HG03175 (cell line): ENCODE measurements around the gene TRPC3.

Experiments
- ATAC-seq: cut with Tn5 transposase; IDR thresholded peaks from one replicate; pipeline ENCODE4 v1.9.1; 2021; ENCODE audit warnings: mild to moderate bottlenecking, moderate library complexity; ENCODE audit not compliant: unreplicated experiment

Gene TRPC3

DNA sequence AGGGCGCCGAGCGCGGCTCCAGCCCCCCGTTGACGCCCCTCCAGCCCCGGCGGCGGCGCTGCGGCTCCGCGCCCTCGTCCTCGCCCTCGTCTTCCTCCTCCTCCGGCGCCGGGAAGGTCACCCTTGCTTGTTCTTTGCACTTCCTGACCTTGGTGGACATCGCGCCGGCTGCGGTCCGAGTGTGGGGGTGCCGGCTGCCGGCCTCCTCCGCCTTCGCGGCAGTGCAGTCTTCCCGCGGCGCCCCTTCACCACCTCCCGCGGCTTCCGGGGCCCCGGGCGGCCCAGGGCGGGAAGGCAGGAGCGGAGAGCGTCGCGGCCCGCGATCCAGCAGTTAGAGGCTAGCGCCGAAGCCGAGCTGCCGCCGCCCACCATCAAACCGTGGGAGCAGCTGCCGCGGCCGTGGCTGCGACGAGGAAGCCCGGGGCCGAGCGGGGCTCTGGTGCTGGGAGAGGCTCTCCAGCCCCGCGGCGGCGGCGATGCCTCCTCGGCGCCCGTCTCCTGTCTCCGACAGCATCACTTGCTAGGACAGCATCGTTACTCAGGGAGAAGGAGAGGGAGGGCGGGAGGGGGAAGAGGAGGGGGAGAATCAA is at the start of gene TRPC3:
TSS of gene TRPC3 (minus strand) at position 540 of the 590 bp plus-strand sequence. CDS start at position 160, 380 bp downstream.
- ATAC-seq, result peak; percentile 31

GRCh38 chr4:122000849-122001248 is 49.0 kb upstream of the TRPC3 start:
- no peak for ATAC-seq

- ATAC-seq, result no peak
These were observed 46.2 kb upstream of the TRPC3 start for GRCh38 chr4:121998024-121998423.

DNA sequence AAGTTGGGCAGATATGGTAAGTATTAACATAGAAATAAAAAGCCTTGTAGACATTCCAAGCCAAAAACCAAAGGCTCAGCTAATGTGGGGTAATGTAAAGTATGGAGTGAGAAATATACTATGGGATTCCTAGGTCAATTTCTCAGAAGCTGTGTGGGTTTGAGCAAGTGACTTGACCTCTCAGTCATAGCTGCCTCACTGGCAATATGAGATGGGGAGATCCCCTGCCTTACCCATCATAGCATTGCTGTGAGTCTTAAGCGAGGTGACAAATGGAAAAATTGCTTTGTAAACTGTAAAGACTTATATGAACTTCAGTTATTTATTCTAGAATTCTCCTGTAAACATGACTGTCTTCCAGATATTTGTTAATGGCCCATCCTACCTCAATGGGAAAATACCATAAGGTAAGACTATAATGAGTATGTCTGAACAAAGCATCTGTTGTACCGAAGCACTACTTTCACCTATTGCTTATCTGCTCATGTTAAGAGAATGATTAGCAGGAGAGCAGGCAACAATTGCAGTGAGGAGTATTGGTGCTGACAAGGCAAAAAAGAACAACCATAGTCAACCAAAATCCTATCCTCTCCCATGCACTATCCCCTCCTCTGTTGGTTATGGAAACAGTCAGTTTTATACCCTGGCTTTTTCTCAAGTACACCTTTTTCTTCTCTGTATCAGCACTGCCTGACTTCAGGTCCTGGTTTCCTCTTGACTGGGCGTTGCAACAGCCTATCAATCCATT is 44.1 kb upstream of the TRPC3 start:
- no peak for ATAC-seq

DNA sequence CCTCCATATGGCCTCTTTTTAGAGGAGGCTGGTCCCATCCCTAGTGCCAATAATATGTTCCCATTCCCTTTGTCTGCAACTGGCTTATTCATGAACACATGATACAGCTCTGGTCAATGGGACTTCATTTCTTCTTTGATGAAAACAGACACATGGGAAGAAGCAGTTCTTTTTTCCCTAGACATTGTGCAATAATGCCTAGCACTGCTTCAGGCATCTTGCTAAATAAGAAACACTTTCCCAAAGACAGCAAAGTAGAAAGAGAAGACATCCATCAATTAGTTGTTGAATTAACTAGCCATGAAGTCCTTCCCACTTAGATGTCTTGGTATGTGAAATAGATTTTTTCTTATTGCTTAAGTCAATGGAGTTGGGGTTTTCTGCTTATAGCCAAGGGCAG is 40.1 kb upstream of the TRPC3 start:
- no peak for ATAC-seq

DNA sequence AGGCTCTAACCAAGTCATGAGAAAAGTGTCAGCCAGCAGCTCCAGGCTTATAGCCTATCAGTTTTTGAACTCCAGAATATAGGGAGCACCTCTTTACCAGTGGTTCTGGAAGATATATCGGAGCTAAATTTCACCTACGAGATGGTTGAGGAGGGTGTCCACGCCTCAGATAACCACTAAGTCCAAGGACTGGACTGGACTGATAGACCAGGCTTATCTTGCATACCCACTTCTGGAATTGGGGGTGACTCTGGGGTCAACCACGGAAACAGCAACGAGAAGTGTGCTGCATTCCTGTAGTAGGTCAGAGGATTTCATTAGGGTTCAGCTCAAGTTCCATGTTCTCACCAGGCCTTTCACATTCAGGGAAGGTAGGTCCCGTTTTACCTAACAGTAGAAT is 38.6 kb upstream of the TRPC3 start:
- ATAC-seq, result no peak

DNA sequence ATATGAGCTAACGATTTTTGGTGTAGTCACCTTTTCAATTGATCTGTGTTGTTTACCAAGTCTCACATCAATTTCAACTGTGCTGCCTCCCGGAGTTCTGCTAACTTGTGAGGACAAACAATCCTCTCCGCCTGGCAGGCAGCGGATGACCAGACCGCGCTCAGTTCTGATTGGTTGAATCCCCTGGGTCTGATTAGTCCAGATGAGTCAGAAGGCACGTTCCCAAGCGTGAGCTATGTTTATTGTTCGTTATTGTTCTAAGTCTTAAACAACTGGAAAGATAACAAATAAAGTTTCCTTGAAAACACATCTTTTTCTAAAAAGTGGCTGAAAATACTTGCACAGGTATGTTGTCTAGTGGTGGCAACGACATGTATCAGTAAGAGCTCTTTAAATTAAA is 37.9 kb upstream of the TRPC3 start:
- ATAC-seq, result no peak

GRCh38 chr4:121988950-121989349 is 37.1 kb upstream of the TRPC3 start:
- no peak for ATAC-seq

DNA sequence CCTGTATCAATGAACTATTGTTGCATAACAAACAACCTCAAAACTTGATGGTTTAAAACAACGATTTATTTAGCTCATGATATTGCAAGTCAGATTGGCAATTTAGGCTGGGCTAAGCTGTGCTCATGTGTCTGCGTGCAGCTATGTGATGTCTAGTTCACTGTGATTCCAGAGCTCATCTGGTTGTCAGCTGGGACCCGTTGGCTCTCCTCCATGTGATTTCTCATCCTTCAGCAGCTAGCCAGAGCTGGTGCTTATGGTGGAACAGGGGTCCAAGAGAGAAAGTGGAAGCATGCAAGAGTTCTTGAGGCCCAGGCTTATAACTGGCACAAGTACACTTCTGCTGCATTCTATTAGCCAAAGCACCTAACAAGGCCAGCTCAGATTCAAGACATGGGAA is 28.8 kb upstream of the TRPC3 start:
- no peak for ATAC-seq

GRCh38 chr4:121978172-121978516 is 26.3 kb upstream of the TRPC3 start:
- ATAC-seq, result peak; percentile 46

DNA sequence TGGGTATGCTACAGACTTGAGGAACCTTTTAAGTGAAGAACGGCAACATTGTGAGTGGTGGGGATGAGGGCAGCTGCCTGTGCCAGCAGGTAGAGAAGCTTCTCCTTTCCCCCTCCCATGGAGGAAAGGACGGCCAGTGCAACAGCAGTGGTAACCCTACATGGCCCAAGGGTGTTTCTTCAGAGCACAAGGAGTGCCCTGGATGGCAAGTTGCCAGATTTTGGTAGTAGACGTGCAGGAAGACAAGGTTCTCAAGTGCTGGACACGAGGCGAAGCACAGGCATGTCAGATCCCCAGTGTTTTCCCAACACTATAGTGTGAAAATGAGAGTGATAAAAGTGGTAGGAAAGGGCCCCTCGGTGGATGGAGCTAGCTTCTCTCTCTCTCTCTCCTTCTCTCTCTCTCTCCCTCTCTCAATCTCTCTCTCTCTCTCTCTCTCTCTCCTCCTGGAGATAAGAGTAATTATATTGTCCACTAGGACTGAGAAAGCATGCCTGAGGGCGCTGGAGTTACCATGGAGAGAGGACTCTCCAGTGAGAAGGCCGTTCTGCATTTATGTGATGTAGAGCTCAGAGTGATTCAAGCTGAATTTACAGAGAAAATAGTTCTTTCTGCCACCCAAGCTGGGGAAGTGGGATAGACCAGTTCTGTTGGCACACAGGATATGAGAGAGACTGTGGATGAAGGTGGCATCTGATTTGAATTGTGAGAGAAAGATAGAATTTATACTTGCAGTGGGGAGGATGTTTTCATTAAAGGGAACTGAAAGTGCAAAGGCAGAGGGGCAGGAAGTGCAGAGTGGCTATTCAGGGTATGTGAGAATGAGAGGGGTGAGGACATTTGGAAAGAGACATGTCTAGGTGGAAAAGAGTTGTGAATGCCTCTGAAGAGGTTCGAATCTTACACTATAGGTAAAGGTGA is 25.7 kb upstream of the TRPC3 start:
- peak; percentile 99 for ATAC-seq

- ATAC-seq, result no peak
These were observed 23.9 kb upstream of the TRPC3 start for GRCh38 chr4:121975784-121976183.

DNA sequence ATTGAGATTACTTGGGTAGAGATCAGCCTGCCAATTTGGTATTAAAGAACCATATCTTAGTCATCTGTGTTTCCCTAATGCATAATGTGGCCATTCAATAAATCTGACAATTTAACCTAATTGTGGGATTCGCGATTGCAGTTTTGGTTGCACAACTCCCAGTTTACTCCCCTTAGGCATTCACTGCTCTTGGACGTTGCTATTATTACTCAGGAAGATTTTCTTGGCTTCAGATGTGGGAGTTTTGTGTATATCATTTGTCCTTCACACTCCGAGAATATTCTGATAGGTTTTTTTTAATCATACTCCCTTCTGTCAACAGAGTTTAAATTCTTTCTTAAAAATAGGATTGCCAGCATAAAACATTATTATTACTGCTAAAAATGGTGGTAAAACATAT is 22.0 kb upstream of the TRPC3 start:
- ATAC-seq, result no peak

- no peak for ATAC-seq
These were observed 17.0 kb upstream of the TRPC3 start for GRCh38 chr4:121968859-121969258.

GRCh38 chr4:121964958-121965357 is 13.1 kb upstream of the TRPC3 start:
- no peak for ATAC-seq

DNA sequence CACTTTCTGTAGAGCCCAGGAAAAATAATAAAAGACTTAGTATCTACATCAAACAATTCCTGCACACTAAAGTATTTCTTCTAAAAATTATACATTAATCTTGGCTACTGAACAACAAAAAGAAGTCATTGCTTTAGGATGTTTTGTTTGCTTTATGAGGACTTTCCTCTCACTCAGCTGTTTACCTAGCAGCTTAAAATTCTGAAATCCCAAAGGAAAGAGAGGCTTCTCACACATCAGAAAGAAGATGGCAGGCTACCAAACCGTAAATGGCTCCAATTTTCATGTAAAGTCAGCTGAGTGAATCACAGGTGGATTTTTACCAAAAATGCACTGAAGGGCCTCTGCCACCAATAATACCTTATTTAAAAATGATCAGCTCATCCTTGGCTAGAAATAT is 9.0 kb upstream of the TRPC3 start:
- ATAC-seq, result no peak

- no peak for ATAC-seq
These were observed 6.9 kb upstream of the TRPC3 start for GRCh38 chr4:121958777-121959176.

- no peak for ATAC-seq
These were observed 5.4 kb upstream of the TRPC3 start for GRCh38 chr4:121957266-121957665.

DNA sequence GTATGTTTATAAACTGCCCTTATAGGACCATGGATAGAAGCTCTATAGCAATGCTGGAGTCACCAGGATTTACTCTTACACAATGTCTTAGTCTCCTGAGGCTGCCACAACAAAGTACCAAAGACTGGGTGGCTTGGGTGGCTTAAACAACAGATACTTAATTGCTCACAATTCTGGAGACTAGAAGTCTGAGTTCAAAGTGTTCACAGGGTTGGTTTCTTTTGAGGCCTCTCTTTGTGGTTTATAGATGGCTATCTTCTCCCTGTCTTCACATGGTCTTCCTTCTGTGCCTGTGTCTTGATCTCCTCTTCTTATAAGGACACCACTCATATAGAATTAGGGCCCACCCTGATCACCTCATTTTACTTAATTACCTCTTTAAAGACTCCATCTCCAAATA is 2.0 kb upstream of the TRPC3 start:
- ATAC-seq, result no peak

DNA sequence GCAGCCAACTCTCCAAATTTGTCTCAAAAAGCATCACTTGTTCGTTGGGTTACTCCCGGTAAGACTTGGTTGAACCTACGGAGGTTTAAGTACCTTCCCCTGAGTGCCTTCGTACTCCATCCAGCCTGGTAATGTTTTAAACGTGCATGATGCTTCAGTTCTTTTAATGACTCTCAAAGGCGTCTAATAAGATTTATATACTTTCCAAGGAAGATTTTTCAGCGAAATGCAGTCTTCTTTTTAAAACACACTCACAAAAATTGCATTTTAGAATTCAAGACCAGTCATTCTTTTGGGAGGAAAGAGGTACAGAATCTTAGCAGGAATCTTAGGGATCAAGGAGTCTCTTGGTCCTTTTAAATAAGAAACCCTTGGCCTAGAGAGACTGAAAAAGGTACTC is 430 bp upstream of the TRPC3 start:
- no peak for ATAC-seq

GRCh38 chr4:121950680-121951520 is 960 bp downstream of the TRPC3 start:
- ATAC-seq, result peak; percentile 32
